Fibroblast of lung (primary cell): ENCODE data around the gene ASNSD1. TPM values are rescaled to one million over a fixed set of nuclear protein-coding genes. Genes with fewer than 3 reads are reported as not detected.

Experiments used
- DNase-seq, 2 donors: peaks; one replicate each; pipeline versions ENCODE4 v3.0.0 to v3.0.0-alpha.2; 2010; ENCODE audit warnings: low read depth in 2 of 2
- H2AFZ ChIP-seq: 2 replicates; pipeline ENCODE4 v1.5.1; 2012; ENCODE audit warnings: low read length, control low read depth, inconsistent platforms
- H3K27ac ChIP-seq: 2 replicates; pipeline ENCODE4 v1.5.1; 2011; ENCODE audit warnings: low read length, control low read depth; ENCODE audit not compliant: insufficient read depth
- H3K27me3 ChIP-seq: 2 replicates; pipeline ENCODE4 v1.5.1; 2011; ENCODE audit warnings: mild to moderate bottlenecking, low read length; ENCODE audit not compliant: control insufficient read depth, insufficient read depth
- H3K36me3 ChIP-seq: 2 replicates; pipeline ENCODE4 v1.5.1; 2011; ENCODE audit warnings: low read length; ENCODE audit not compliant: control insufficient read depth, insufficient read depth
- H3K4me1 ChIP-seq: 2 replicates; pipeline ENCODE4 v1.5.1; 2011; ENCODE audit warnings: low read length; ENCODE audit not compliant: control insufficient read depth, insufficient read depth; ENCODE audit errors: extremely low read depth
- H3K4me2 ChIP-seq: 2 replicates; pipeline ENCODE4 v1.5.1; 2011; ENCODE audit warnings: low read length, control low read depth; ENCODE audit not compliant: insufficient read depth; ENCODE audit errors: extremely low read depth
- H3K4me3 ChIP-seq, 4 experiments: fragments of 200-600 bp in 1 of 4; sonication (generic) in 1 of 4; replicated peaks in 1 of 4; 2 replicates each; pipeline ENCODE4 v1.5.1; 2011 to 2016; ENCODE audit warnings: low read length in 4 of 4, low read depth in 3 of 4, mild to moderate bottlenecking in 3 of 4, control low read depth in 2 of 4, inconsistent platforms in 1 of 4, mixed read lengths in 1 of 4; ENCODE audit not compliant: insufficient read depth in 1 of 4; ENCODE audit errors: control extremely low read depth in 1 of 4
- H3K79me2 ChIP-seq: 2 replicates; pipeline ENCODE4 v1.5.1; 2012; ENCODE audit warnings: mild to moderate bottlenecking, low read length, inconsistent platforms; ENCODE audit not compliant: control insufficient read depth, insufficient read depth
- H3K9ac ChIP-seq: 2 replicates; pipeline ENCODE4 v1.5.1; 2011; ENCODE audit warnings: mild to moderate bottlenecking, low read length, control low read depth; ENCODE audit not compliant: insufficient read depth
- H3K9me3 ChIP-seq: 2 replicates; pipeline ENCODE4 v1.5.1; 2012; ENCODE audit warnings: low read depth, low read length; ENCODE audit not compliant: control insufficient read depth, insufficient read depth
- H4K20me1 ChIP-seq: 2 replicates; pipeline ENCODE4 v1.5.1; 2011; ENCODE audit warnings: low read length; ENCODE audit not compliant: control insufficient read depth, insufficient read depth; ENCODE audit errors: extremely low read depth
- CTCF ChIP-seq, 2 donors: IDR thresholded peaks in 1 of 2; conservative IDR thresholded peaks in 1 of 2; 1 replicate in 1 of 2; 2 replicates in 1 of 2; pipeline ENCODE4 v1.5.1; 2011 to 2012; ENCODE audit warnings: low read length in 2 of 2, control low read depth in 1 of 2, inconsistent platforms in 1 of 2, low read depth in 1 of 2, mild to moderate bottlenecking in 1 of 2
- EZH2 ChIP-seq: IDR thresholded peaks from 2 replicates; pipeline ENCODE4 v1.5.1; 2012; ENCODE audit warnings: low read length, control low read depth, mild to moderate bottlenecking; ENCODE audit errors: missing control alignments
- polyA plus RNA-seq, 2 donors: library from polyadenylated mRNA; depleted of rRNA in 1 of 2; stranded (reverse) in 1 of 2; unstranded in 1 of 2; fragments of >200 nt; gene quantifications; 2 replicates each; pipeline ENCODE4 v1.2.1, GENCODE V29; 2011 to 2012; ENCODE audit warnings: missing spikeins in 1 of 2
- total RNA-seq: library from RNA; depleted of rRNA; stranded (reverse); fragments of >200 nt; gene quantifications from 2 replicates; pipeline ENCODE4 v1.2.1, GENCODE V29; 2014

The ASNSD1 gene
- total and polyA plus RNA-seq, 2 donors (not counting 1 experiment from before 2014, with no cell fraction given) = 63.9 to 70.4 TPM

DNA sequence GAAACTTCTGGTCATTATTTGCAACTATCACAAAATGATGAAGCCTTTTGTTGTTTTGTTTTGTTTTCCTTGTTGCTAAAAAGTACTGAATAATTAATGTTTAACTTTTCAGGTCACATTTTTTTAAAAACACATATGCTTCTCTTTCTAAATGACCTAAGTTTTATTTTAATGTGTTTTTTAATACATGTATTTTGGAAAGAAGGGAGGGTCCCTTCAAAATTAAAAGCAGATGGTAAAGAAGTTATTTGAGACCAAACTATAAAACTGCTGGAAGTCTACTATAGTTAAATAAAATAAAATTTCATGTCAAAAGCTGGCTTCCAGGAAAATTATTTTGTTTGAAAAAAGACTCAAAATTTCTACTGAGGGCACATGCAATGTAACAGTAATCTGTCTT, 39.5 kb upstream of the ASNSD1 start:
- Histone ChIP-seq H3K9ac (no peak overlapping the region), H4K20me1 (no peaks in the 10 kb centered on the region), H3K36me3 (no peaks in the 10 kb centered on the region), H3K4me1 (no peaks in the 10 kb centered on the region), H3K79me2 (no peaks in the 10 kb centered on the region), H3K4me3 (no peak overlapping the region), H2AFZ (no peak overlapping the region), H3K27me3 (no peaks in the 10 kb centered on the region), H3K4me2 (no peak overlapping the region), H3K9me3 (no peaks in the 10 kb centered on the region), H3K27ac (no peak overlapping the region)
- TF ChIP-seq EZH2 = no peak
- no peak for TF ChIP-seq CTCF (conservative IDR thresholded peaks at IDR 0.05 in 1 of 2, IDR thresholded peaks at IDR 0.05 in 1 of 2; ENCODE audit: low read depth in 1 of 2, low read length in 2 of 2)
- no peak for DNase-seq

GRCh38 chr2:189623049-189623448, 38.2 kb upstream of the ASNSD1 start:
- Histone ChIP-seq H3K79me2 (no peaks in the 10 kb centered on the region), H3K36me3 (no peaks in the 10 kb centered on the region), H2AFZ (no peak overlapping the region), H3K9ac (no peak overlapping the region), H3K4me2 (no peak overlapping the region), H3K4me1 (no peaks in the 10 kb centered on the region), H3K27ac (no peak overlapping the region), H3K9me3 (no peaks in the 10 kb centered on the region), H3K27me3 (no peaks in the 10 kb centered on the region), H3K4me3 (no peak overlapping the region), H4K20me1 (no peaks in the 10 kb centered on the region)
- TF ChIP-seq EZH2 (no peak), CTCF (conservative IDR thresholded peaks at IDR 0.05 in 1 of 2, IDR thresholded peaks at IDR 0.05 in 1 of 2; ENCODE audit: low read depth in 1 of 2, low read length in 2 of 2) (no peak)
- DNase-seq = no peak

GRCh38 chr2:189624648-189625355, 36.5 kb upstream of the ASNSD1 start:
- Histone ChIP-seq H3K9me3 (no peaks in the 10 kb centered on the region), H4K20me1 (no peaks in the 10 kb centered on the region), H3K36me3 (no peaks in the 10 kb centered on the region), H3K9ac (no peak overlapping the region), H3K4me2 (no peak overlapping the region), H3K79me2 (no peaks in the 10 kb centered on the region), H3K4me3 (no peak overlapping the region), H2AFZ (no peak overlapping the region), H3K27ac (no peak overlapping the region), H3K4me1 (no peaks in the 10 kb centered on the region), H3K27me3 (no peaks in the 10 kb centered on the region)
- no peak for DNase-seq
- TF ChIP-seq CTCF (conservative IDR thresholded peaks at IDR 0.05 in 1 of 2, IDR thresholded peaks at IDR 0.05 in 1 of 2; ENCODE audit: low read depth in 1 of 2, low read length in 2 of 2) = no peak
- TF ChIP-seq EZH2 = no peak
